Spleen (tissue), 11 donors: ENCODE data around the gene NPY. TPM values are rescaled to one million over a fixed set of nuclear protein-coding genes. Genes with fewer than 3 reads are reported as not detected.

Experiments used
- DNase-seq: peaks from one replicate; pipeline ENCODE4 v3.0.0-alpha.2; 2020
- H3K27ac ChIP-seq, 8 donors: fragments of 200-600 bp; sonication (generic) in 7 of 8; 1 replicate in 4 of 8; 2 replicates in 4 of 8; pipeline versions ENCODE4 v1.5.0 to v1.8.0; 2016 to 2021; ENCODE audit warnings: inconsistent platforms in 4 of 8, mild to moderate bottlenecking in 4 of 8, moderate library complexity in 1 of 8
- H3K27me3 ChIP-seq, 7 donors: fragments of 200-600 bp; sonication (generic) in 6 of 7; replicated peaks in 1 of 7; 1 replicate in 4 of 7; 2 replicates in 3 of 7; pipeline versions ENCODE4 v1.5.0 to v1.8.0; 2016 to 2021; ENCODE audit warnings: inconsistent platforms in 3 of 7, mild to moderate bottlenecking in 1 of 7
- H3K36me3 ChIP-seq, 6 donors: fragments of 200-600 bp; sonication (generic) in 5 of 6; 1 replicate in 4 of 6; 2 replicates in 2 of 6; pipeline versions ENCODE4 v1.5.0 to v1.8.0; 2016 to 2021; ENCODE audit warnings: inconsistent platforms in 2 of 6
- H3K4me1 ChIP-seq, 6 donors: fragments of 200-600 bp; sonication (generic) in 5 of 6; 1 replicate in 3 of 6; 2 replicates in 3 of 6; pipeline versions ENCODE4 v1.5.0 to v1.8.0; 2016 to 2021; ENCODE audit warnings: inconsistent platforms in 3 of 6
- H3K4me3 ChIP-seq, 8 donors: fragments of 200-600 bp; sonication (generic) in 7 of 8; 1 replicate in 4 of 8; 2 replicates in 4 of 8; pipeline versions ENCODE4 v1.5.0 to v1.8.0; 2016 to 2021; ENCODE audit warnings: inconsistent platforms in 4 of 8, mild to moderate bottlenecking in 4 of 8, moderate library complexity in 2 of 8
- H3K9me3 ChIP-seq, 8 donors: fragments of 200-600 bp; sonication (generic) in 7 of 8; 1 replicate in 4 of 8; 2 replicates in 4 of 8; pipeline versions ENCODE4 v1.5.0 to v1.8.0; 2016 to 2021; ENCODE audit warnings: inconsistent platforms in 4 of 8
- CTCF ChIP-seq, 11 experiments: fragments of 200-600 bp in 7 of 11; fragments of 450-650 bp in 4 of 11; sonication (generic) in 4 of 11; IDR thresholded peaks in 8 of 11; conservative IDR thresholded peaks in 3 of 11; 1 replicate in 7 of 11; 2 replicates in 4 of 11; pipeline versions ENCODE4 v1.4.0 to v1.8.0; 2016 to 2021; ENCODE audit warnings: antibody characterized with exemption in 11 of 11, inconsistent platforms in 4 of 11, mild to moderate bottlenecking in 1 of 11
- POLR2A ChIP-seq, 3 donors: fragments of 450-650 bp; IDR thresholded peaks; one replicate each; pipeline ENCODE4 v1.5.1; 2017; ENCODE audit warnings: antibody characterized with exemption in 3 of 3, mild to moderate bottlenecking in 1 of 3
- POLR2AphosphoS5 ChIP-seq, 3 donors: sonication (generic); formaldehyde crosslinking; IDR thresholded peaks; one replicate each; pipeline ENCODE4 v1.5.1; 2017; ENCODE audit warnings: antibody characterized with exemption in 3 of 3
- WGBS, 5 donors: extraction: QIAGEN DNeasy Blood & Tissue Kit in 3 of 5; methylation state at CpG; one replicate each; pipeline versions ENCODE4 v1.1.5 to v1.1.7; 2013 to 2018; 5-methylcytosine and 5-hydroxymethylcytosine counted together
- intact Hi-C: fragments of 100-400 bp; cut with DNase I; formaldehyde crosslinking; loops from one replicate; pipeline ENCODE4 v1.15.0; 2023; ENCODE audit warnings: low total_unique reads
- polyA plus RNA-seq, 3 donors: library from polyadenylated mRNA; stranded (reverse); fragments of 200-250 nt; gene quantifications; one replicate each; pipeline ENCODE4 v1.2.1, GENCODE V29; 2013
- total RNA-seq, 7 donors: library from RNA; depleted of rRNA in 3 of 7; stranded (reverse); fragments of >200 nt in 3 of 7; fragmentation: NEBNext Ultra II Directional in 4 of 7; extraction: Animal tissue kit (Norgen Biotek cat#: 25700) in 4 of 7; gene quantifications; one replicate each; pipeline versions ENCODE4 v1.1.0 to v1.2.1, GENCODE V29; 2016 to 2021
- donor health status: healthy with polysubstance abuse.
- donor health status: DM: no; HTN: no; CAD: no; lungs with moderate emphysema.
- donor health status: DM: no; HTN: no; CAD: no.
- donor health status: Bipolar disorder and iron deficiency.
- donor health status: healthy.
- donor health status: DM: no; HTN: no; CAD: no.
- donor health status: DM: yes; HTN: yes; CAD: no.

The NPY gene
- total and polyA plus RNA-seq, 10 donors: 0.56 to 1.1 TPM; not detected in 8

GRCh38 chr7:24339575-24339974, 55.6 kb downstream of the NPY start:
- intact Hi-C loops: no loop called here
- 72 to 87% (median 79%) methylated on average over 5 of the region's 5 CpGs for WGBS, 5 donors
- Histone ChIP-seq H3K27me3 (peaks cover 0 to 22% (median 0%) of the 10 kb centered on the region in 7 donors), H3K36me3 (no peaks in the 10 kb centered on the region), H3K4me1 (no peaks in the 10 kb centered on the region), H3K27ac (no peak overlapping the region), H3K4me3 (no peak overlapping the region), H3K9me3 (no peaks in the 10 kb centered on the region)
- no peak for TF ChIP-seq CTCF (IDR thresholded peaks at IDR 0.05 in 8 of 11, conservative IDR thresholded peaks at IDR 0.05 in 3 of 11)
- no peak for TF ChIP-seq POLR2AphosphoS5 (IDR thresholded peaks at IDR 0.05)
- TF ChIP-seq POLR2A (IDR thresholded peaks at IDR 0.05): no peak
- DNase-seq: no peak

- intact Hi-C loops: no loop called here
- Histone ChIP-seq H3K36me3 (no peaks in the 10 kb centered on the region), H3K27me3 (peaks cover 0 to 18% (median 0%) of the 10 kb centered on the region in 7 donors), H3K4me1 (no peaks in the 10 kb centered on the region), H3K9me3 (no peaks in the 10 kb centered on the region), H3K27ac (no peak overlapping the region), H3K4me3 (no peak overlapping the region)
- no peak for TF ChIP-seq POLR2AphosphoS5 (IDR thresholded peaks at IDR 0.05)
- no peak for TF ChIP-seq POLR2A (IDR thresholded peaks at IDR 0.05)
- no peak for TF ChIP-seq CTCF (IDR thresholded peaks at IDR 0.05 in 8 of 11, conservative IDR thresholded peaks at IDR 0.05 in 3 of 11)
- WGBS, 5 donors: 71 to 92% (median 83%) methylated on average over 3 of the region's 3 CpGs
- DNase-seq: no peak
These were observed 56.7 kb downstream of the NPY start for GRCh38 chr7:24340727-24341126.
